NCI-H2029 treated with DMSO at 0.1 percent for 48 hours (cell line): Measurements from ENCODE around the gene CORIN.
"Not testable (repeated sequence)": the region's sequence is repeated elsewhere in the genome, so short reads cannot be mapped to it uniquely, and the experiment has no call there.

Experiments
- DNase-seq: peaks from one replicate; lab custom pipeline; 2025; lab: John Stamatoyannopoulos, UW

The CORIN gene

GRCh38 chr4:47566969-47567368, 270.9 kb downstream of the CORIN start:
- no peak for DNase-seq

- DNase-seq = no peak
Observed at GRCh38 chr4:47566566-47566965, 271.3 kb downstream of the CORIN start.

- no peak for DNase-seq
Observed at GRCh38 chr4:47562297-47562696, 275.6 kb downstream of the CORIN start.

- DNase-seq = no peak
Observed at GRCh38 chr4:47561331-47561730, 276.5 kb downstream of the CORIN start.

GRCh38 chr4:47560682-47561081, 277.2 kb downstream of the CORIN start:
- no peak for DNase-seq

- no peak for DNase-seq
Observed at GRCh38 chr4:47557255-47557654, 280.6 kb downstream of the CORIN start.

GRCh38 chr4:47555920-47556319, 281.9 kb downstream of the CORIN start:
- DNase-seq = not testable (repeated sequence)

- no peak for DNase-seq
Observed at GRCh38 chr4:47553329-47554125, 284.3 kb downstream of the CORIN start.

- no peak for DNase-seq
Observed at GRCh38 chr4:47551682-47552081, 286.2 kb downstream of the CORIN start.

- no peak for DNase-seq
Observed at GRCh38 chr4:47550899-47551548, 286.8 kb downstream of the CORIN start.

- DNase-seq = not testable (repeated sequence)
Observed at GRCh38 chr4:47550357-47550756, 287.5 kb downstream of the CORIN start.
